T-helper 2 cell (primary cell): ENCODE results near the gene CSF1R.
"Not testable (repeated sequence)": the region's sequence is repeated elsewhere in the genome, so short reads cannot be mapped to it uniquely, and the experiment has no call there.

Experiments
- DNase-seq, 5 experiments: peaks; one replicate each; pipeline versions ENCODE4 v3.0.0 to v3.0.0-alpha.2; 2012 to 2022

The CSF1R gene

GRCh38 chr5:150054569-150054968, 31.8 kb downstream of the CSF1R start:
- no peak for DNase-seq

GRCh38 chr5:150053713-150054392, 32.5 kb downstream of the CSF1R start:
- DNase-seq: no peak

DNA sequence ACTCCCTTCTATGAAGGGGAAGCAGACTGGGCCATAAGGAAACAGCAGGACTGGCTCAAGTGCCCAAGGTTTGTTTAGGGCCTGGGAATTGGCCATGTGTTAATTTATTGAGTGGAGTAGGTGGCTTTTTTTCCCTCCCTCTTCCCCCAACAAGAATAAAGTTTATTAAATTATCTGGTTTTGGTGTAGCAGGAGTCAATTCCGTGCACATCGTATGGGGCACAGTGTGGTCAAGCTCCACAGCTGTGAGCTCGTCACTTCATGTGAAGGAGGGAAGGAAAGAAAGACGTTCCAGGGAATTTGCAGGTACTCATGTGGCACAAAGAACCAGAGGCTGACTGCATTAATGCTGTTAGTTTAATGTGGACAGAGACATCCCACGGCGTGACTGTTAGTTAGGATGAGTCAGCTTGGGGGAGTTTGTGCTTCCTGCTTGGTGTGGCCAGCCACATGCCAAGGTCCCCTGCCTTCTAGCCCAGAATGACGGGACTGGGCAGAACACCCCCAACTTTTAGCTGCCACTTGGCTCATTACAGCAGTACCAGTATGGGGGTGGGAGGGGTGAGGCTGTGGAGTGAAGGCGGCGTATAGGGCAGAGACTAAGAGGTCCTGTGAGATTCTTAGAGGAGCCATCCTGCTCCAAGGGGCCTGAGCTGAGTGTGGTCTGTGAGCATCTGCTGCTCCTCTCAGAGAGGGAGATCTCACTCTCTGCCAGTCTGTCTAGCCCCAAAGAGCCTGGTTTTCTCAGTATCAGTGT, 33.2 kb downstream of the CSF1R start:
- no peak for DNase-seq

DNA sequence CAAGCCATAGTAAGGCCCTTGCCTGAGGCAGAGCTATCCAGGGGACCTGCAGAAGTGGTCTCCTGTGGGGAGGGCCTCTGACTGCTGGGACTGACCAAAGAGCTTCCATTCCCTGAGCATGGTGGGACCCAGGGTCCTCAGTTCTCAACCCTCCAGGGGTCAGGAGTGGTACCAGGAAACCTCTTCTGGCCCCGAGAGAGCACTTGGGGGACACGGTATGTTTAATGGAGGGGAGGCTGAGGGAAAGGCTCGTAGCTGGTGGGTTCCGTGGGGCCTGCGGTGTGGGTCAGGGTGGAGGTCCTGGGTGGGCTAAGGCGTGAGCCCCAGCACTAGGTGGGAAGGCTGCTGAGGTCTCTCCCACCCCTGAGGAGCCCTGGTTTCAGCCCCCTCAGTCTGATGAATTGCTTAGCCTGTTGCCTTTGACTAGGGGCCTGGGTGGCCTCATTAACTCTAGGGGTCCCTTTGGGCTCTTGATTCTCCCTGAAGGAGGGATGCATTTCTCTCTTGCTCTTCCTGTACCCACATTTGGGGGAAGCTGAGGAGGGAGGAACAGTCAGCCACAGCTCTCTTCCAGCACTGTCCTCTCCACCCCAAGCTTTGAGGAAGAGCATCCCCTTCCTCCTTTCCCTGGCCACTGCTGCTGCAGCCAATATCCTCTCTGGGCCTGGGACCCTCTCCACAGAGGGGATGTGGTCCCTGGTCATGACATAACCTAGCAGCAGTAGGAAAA, 34.0 kb downstream of the CSF1R start:
- DNase-seq: no peak

DNA sequence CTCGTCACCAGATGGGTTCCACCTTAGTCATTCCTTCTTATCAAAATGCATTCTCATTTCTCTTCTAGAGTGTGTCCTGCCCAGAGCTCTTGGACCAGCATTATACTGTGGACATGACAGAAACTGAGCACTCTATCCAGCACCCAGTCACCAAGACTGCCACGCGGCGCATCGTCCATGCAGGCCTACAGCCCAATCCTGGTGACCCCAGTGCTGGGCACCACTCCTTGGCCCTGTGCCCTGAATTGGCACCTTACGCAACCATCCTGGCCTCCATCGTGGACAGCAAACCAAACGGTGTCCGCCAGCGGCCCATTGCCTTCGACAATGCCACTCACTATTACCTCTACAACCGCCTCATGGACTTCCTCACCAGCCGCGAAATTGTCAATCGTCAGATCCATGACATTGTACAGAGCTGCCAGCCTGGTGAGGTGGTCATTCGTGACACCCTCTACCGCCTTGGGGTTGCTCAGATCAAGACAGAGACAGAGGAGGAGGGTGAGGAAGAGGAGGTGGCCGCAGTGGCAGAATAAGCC, 34.6 kb downstream of the CSF1R start:
- DNase-seq: no peak

GRCh38 chr5:150050172-150050811, 36.1 kb downstream of the CSF1R start:
- not testable (repeated sequence) for DNase-seq

- DNase-seq: peak in 2 of 5 experiments; percentile 68 to 72
Observed at GRCh38 chr5:150046031-150046430, 40.3 kb downstream of the CSF1R start.

GRCh38 chr5:150045549-150045948, 40.8 kb downstream of the CSF1R start:
- DNase-seq: no peak

DNA sequence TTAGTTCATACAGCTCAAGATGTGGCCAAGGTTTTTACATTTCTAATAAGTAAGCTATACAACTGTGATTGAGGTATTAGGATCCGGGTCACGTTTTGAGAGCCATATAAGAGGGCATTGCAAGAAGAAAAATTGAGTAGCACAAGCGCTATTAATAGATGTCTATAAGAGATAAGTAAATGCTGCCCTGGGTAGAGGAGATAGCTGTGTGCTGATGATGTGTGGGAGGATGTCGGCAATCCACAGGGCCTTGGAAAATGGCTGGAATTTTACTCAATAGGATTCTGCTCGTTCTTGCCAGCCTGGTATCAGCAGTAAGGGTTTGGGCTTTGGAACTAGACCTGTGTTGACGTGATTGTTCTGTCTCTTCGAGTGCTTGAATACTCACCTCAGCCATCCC, 41.6 kb downstream of the CSF1R start:
- no peak for DNase-seq

DNA sequence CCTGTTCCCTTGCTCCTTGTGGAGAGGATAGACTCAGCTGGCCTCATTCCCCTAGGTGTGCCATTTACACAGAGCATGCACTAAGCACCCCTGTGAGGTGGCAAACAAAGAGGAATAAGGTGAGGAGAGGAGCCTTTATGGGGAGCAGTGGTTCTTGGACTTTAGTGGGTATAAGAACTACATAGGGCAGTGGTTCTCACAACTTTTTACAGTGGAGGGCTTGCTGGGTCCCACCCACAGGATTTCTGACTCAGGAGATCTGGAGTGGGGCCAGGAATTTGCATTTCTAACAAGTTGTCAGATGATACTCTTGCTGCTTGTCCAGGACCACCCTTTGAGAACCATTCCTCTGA, 42.0 kb downstream of the CSF1R start:
- no peak for DNase-seq

DNA sequence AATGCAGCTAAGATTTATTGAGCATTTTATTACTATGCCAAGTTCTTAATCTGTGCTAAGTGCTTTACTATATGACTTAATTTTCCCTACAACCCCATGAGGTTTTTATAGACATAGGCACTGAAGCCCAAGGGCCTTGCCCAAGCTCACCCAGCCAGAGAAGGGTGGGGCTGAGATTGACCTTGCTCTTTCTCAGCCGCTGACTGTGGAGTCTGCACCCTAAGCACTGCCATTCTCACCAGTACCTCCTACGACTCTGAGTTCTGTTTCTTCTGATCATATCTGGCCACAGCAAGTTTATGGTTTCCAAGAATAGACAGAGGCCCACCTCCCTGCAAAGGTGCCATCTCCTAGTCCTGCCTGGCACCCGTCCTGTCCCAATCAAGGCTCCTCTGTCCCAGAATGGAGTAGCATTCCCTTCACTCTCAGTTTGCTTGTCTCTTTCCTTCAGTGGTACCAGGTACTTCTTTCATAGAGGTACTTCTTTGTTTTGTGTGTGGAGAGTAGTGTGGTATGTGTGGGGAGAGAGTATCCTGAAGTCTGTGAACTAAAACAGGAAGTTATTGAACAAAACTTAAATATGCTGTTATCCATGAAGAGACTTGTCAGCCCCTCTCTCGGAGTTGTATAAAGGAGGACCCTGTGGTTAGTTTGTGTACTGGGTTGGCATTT, 42.6 kb downstream of the CSF1R start:
- peak in 1 of 5 experiments; percentile 28 for DNase-seq

GRCh38 chr5:150042459-150042858, 43.9 kb downstream of the CSF1R start:
- DNase-seq: no peak

DNA sequence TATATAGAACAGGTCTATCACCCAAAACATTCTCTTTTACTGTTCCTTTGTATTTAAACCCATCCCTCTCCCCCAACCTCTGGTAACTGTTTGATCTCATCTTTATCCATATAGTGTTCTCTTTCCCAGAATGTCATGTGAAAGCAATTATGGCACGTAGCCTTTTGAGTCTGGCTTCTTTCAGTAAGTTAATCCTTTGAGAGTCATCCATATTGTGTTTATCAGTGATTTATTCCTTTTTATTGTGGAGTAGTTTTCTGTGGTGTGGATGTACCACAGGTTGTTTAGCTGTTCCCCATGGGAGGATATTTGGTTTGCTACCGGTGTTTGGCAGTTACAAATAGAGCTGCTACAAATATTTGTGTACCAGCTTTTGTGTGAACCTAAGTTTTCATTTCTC, 47.8 kb downstream of the CSF1R start:
- DNase-seq: no peak

- no peak for DNase-seq
Observed at GRCh38 chr5:150036513-150036912, 49.8 kb downstream of the CSF1R start.

DNA sequence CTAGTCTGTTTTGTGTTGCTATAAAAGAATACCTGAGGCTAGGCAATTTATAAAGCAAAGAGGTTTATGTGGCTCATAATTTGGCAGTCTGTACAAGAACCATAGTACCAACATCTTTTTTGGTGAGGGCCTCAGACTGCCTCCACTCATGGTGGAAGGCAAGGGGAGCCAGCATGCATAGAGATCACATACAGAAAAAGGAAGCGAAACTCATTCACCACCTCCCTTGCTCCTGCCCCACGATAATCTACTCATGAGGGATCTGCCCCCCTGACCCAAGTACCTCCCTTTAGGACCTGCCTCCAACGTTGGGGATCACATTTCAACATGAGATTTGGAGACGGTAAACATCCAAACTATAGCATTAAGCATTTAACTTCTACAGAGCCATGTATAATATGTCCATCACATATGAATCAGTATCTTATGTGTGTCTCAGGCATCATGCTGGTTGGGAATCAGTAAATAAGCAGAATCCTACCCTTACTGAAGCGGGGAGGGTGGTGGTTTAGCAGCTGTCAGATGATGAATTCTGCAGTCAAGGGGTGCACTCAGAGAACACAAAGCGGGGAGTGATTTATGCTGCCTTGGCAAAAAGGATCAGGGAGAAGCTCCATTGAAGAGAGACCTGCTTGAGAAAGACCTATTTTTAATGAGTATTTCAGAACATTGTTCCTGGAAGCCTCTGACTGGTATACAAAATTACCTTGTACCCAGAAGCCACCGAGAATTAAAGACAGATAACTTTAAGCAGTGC, 51.0 kb downstream of the CSF1R start:
- DNase-seq: no peak

DNA sequence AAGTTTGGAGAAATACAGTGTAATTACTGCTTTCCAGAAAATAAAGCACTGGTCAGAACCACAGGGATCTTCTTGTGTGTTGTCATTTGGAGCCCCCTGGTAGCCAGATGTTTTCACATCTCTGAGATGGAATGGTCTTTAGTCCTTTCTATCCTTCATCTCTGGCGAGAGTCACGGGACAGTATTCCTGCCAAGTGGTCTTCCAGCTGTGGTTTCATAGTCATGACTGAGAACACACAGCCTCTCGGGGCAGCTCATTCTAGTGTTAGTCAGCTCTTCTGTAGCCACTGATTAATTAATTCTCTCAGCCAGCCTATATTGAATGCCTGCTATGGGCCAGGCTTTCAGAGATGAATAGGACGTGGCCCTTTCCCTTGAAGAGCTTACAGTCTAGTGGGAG, 51.7 kb downstream of the CSF1R start:
- DNase-seq: no peak

- no peak for DNase-seq
Observed at GRCh38 chr5:150033334-150033733, 53.0 kb downstream of the CSF1R start.

GRCh38 chr5:150028047-150028446, 58.3 kb downstream of the CSF1R start:
- not testable (repeated sequence) for DNase-seq

DNA sequence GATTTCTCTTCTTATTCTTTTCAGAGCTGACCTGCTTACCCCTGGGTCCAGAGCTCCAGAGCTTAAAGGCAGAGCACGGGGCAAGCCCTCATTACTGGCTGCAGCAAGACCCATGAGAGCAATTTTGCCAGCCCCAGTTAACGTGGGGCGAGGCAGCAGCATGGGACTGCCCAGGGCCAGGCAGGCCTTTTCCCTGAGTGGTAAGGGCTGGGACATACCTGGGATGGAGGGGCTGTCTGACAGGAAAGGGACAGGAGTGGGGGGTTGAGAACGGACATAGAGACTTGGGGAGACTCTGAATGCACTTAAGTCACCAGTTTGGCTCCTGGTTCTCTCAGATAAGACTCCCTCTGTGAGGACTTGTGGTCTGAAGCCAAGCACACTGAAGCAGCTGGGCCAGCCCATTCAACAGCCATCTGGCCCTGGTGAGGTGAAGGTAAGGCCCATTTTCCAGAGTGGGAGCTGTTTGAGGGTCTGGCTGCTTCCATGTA, 59.6 kb downstream of the CSF1R start:
- no peak for DNase-seq

- peak in 1 of 5 experiments; percentile 8 for DNase-seq
Observed at GRCh38 chr5:150024346-150024984, 61.9 kb downstream of the CSF1R start.

DNA sequence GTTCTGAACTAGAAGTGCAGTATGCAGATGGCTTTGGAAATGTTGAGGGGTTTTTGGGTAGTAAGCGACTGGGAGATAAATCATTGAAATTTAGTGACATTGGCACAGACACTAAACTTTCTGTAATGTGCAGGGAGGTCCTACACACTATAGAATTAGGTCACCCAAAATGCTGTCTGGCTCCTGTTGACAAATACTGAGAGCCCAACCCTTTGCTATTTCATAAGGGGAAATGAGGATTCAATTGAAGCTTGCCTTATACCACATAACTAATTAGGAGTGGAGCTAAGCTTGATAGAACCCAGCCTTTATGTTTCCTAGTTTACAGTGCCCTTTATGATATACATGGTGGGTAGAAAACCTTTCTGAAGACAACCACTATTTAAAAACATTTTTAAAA, 63.2 kb downstream of the CSF1R start:
- no peak for DNase-seq
